Caco-2 (cell line): ENCODE measurements around the gene ARHGAP45. TPM values are rescaled to one million over a fixed set of nuclear protein-coding genes. Genes with fewer than 3 reads are reported as not detected.

Source experiments
- BruUV-seq: library from RNA; stranded (reverse); fragments of 400-500 nt; replicated peaks from 2 replicates; lab custom pipeline; 2021; lab: Mats Ljungman, UMichigan
- CTCF ChIA-PET: fragments of 300-600 bp; sonication (Branson Sonifier 250); formaldehyde crosslinking; loops from one replicate; lab custom pipeline; 2022; ENCODE audit warnings: antibody characterized with exemption; lab: Charles Lee
- POLR2A ChIA-PET: fragments of 300-600 bp; sonication (Branson Sonifier 250); formaldehyde crosslinking; loops from one replicate; lab custom pipeline; 2022; ENCODE audit warnings: antibody characterized with exemption; lab: Charles Lee
- DNase-seq, 2 experiments: peaks; one replicate each; pipeline versions ENCODE4 v3.0.0 to v3.0.0-alpha.2; 2020 to 2022
- H3K27me3 ChIP-seq: replicated peaks from 2 replicates; pipeline ENCODE4 v1.6.0; 2011; ENCODE audit warnings: low read length; ENCODE audit not compliant: control insufficient read depth, insufficient read depth
- H3K36me3 ChIP-seq: 2 replicates; pipeline ENCODE4 v1.5.1; 2011; ENCODE audit warnings: low read length; ENCODE audit not compliant: control insufficient read depth, insufficient read depth
- H3K4me1 ChIP-seq: fragments of 250-450 bp; sonication (Bioruptor Pico); 2 replicates; pipeline ENCODE4 v1.5.1; 2020; ENCODE audit warnings: mild to moderate bottlenecking
- H3K4me3 ChIP-seq: 2 replicates; pipeline ENCODE4 v1.5.1; 2011; ENCODE audit warnings: low read depth, mild to moderate bottlenecking, control low read depth, low read length
- H3K9me3 ChIP-seq: fragments of 250-450 bp; sonication (Bioruptor Pico); 2 replicates; pipeline ENCODE4 v1.5.1; 2020; ENCODE audit warnings: mild to moderate bottlenecking, moderate library complexity
- H3K27ac Mint-ChIP-seq: one replicate; pipeline ENCODE4 v1.8.0; 2022; ENCODE audit warnings: mixed read lengths; ENCODE audit not compliant: unreplicated experiment
- H3K27me3 Mint-ChIP-seq: one replicate; pipeline ENCODE4 v1.8.0; 2022; ENCODE audit warnings: mixed read lengths; ENCODE audit not compliant: insufficient read depth, unreplicated experiment
- H3K36me3 Mint-ChIP-seq: one replicate; pipeline ENCODE4 v1.8.0; 2022; ENCODE audit warnings: mild to moderate bottlenecking, mixed read lengths; ENCODE audit not compliant: insufficient read depth, unreplicated experiment
- H3K4me1 Mint-ChIP-seq: one replicate; pipeline ENCODE4 v1.8.0; 2022; ENCODE audit warnings: low read depth, mixed read lengths; ENCODE audit not compliant: unreplicated experiment
- H3K4me3 Mint-ChIP-seq: one replicate; pipeline ENCODE4 v1.8.0; 2022; ENCODE audit warnings: mild to moderate bottlenecking, moderate library complexity, mixed read lengths; ENCODE audit not compliant: unreplicated experiment
- H3K9me3 Mint-ChIP-seq: one replicate; pipeline ENCODE4 v1.8.0; 2022; ENCODE audit warnings: mixed read lengths; ENCODE audit not compliant: unreplicated experiment
- CTCF ChIP-seq, 2 experiments: fragments of 200-600 bp in 1 of 2; IDR thresholded peaks; 1 replicate in 1 of 2; 2 replicates in 1 of 2; pipeline versions ENCODE4 v1.5.1 to v1.8.0; 2011 to 2022; ENCODE audit warnings: antibody characterized with exemption in 1 of 2, control low read depth in 1 of 2, inconsistent platforms in 1 of 2, low read depth in 1 of 2, low read length in 1 of 2, mild to moderate bottlenecking in 1 of 2, moderate library complexity in 1 of 2; ENCODE audit not compliant: insufficient read depth in 1 of 2, severe bottlenecking in 1 of 2, unreplicated experiment in 1 of 2
- intact Hi-C: fragments of 100-400 bp; cut with micrococcal nuclease; formaldehyde crosslinking; loops from one replicate; pipeline ENCODE4 v1.10.0; 2022; ENCODE audit not compliant: unreplicated experiment
- total RNA-seq: library from RNA; stranded (reverse); gene quantifications from 2 replicates; pipeline ENCODE4 v1.2.3, GENCODE V29; 2022

ARHGAP45 gene
- total RNA-seq, 1 experiment from 2014 or later: 38.6 TPM

GRCh38 chr19:1107661-1108261 lies 40.8 kb downstream of the ARHGAP45 start:
- Histone ChIP-seq H3K27me3 (no peaks in the 10 kb centered on the region), H3K9me3 (no peaks in the 10 kb centered on the region), H3K4me3 (no peak overlapping the region), H3K4me1 (peaks cover 6% of the 10 kb centered on the region), H3K36me3 (peaks cover 1% of the 10 kb centered on the region)
- no peaks in the 10 kb centered on the region for H3K9me3 Mint-ChIP-seq
- peaks cover 64% of the 10 kb centered on the region for H3K36me3 Mint-ChIP-seq
- H3K27ac Mint-ChIP-seq: no peak overlapping the region
- CTCF ChIA-PET: no interaction called here
- no peak for TF ChIP-seq CTCF (IDR thresholded peaks at IDR 0.05; ENCODE audit: insufficient read depth in 1 of 2, low read depth in 1 of 2, low read length in 1 of 2, severe bottlenecking in 1 of 2, unreplicated experiment in 1 of 2)
- POLR2A ChIA-PET: no interaction called here
- no peaks in the 10 kb centered on the region for H3K4me1 Mint-ChIP-seq
- DNase-seq: no peak
- no peaks in the 10 kb centered on the region for H3K27me3 Mint-ChIP-seq
- no peak overlapping the region for H3K4me3 Mint-ChIP-seq
- BruUV-seq: no TSS peak
- intact Hi-C loops: loop anchor here (10.0 kb wide), 1 partner anchor 83 kb away; the partner anchor contains the start of genes CNN2, RNU6-2 and TMEM259

GRCh38 chr19:1108291-1109031 lies 41.5 kb downstream of the ARHGAP45 start:
- Mint-ChIP-seq H3K9me3 (no peaks in the 10 kb centered on the region), H3K27ac (no peak overlapping the region), H3K4me1 (no peaks in the 10 kb centered on the region), H3K4me3 (no peak overlapping the region), H3K27me3 (no peaks in the 10 kb centered on the region), H3K36me3 (peaks cover 67% of the 10 kb centered on the region)
- no TSS peak for BruUV-seq
- H3K4me3 ChIP-seq: no peak overlapping the region
- ChIA-PET POLR2A (no interaction called here), CTCF (no interaction called here)
- intact Hi-C loops: loop anchor here (10.0 kb wide), 1 partner anchor 84 kb away; the partner anchor contains the start of genes CNN2, RNU6-2 and TMEM259
- TF ChIP-seq CTCF (IDR thresholded peaks at IDR 0.05; ENCODE audit: insufficient read depth in 1 of 2, low read depth in 1 of 2, low read length in 1 of 2, severe bottlenecking in 1 of 2, unreplicated experiment in 1 of 2): no peak
- H3K36me3 ChIP-seq: peaks cover 1% of the 10 kb centered on the region
- DNase-seq: no peak
- H3K9me3 ChIP-seq: no peaks in the 10 kb centered on the region
- H3K27me3 ChIP-seq: no peaks in the 10 kb centered on the region
- H3K4me1 ChIP-seq: 0 out of 2 replicates have a peak, but pooled peaks cover under 1% of the 10 kb centered on the region

- H3K27me3 ChIP-seq: no peaks in the 10 kb centered on the region
- H3K4me3 Mint-ChIP-seq: no peak overlapping the region
- no peaks in the 10 kb centered on the region for H3K9me3 Mint-ChIP-seq
- H3K4me1 ChIP-seq: peaks cover 5% of the 10 kb centered on the region; the same call in 1 of the 2 replicates
- H3K9me3 ChIP-seq: no peaks in the 10 kb centered on the region
- intact Hi-C loops: loop anchor here (10.0 kb wide), 1 partner anchor 84 kb away; the partner anchor contains the start of genes CNN2, RNU6-2 and TMEM259
- POLR2A ChIA-PET: no interaction called here
- peaks cover 1% of the 10 kb centered on the region for H3K36me3 ChIP-seq
- H3K4me3 ChIP-seq: no peak overlapping the region
- BruUV-seq: no TSS peak
- no peaks in the 10 kb centered on the region for H3K27me3 Mint-ChIP-seq
- H3K36me3 Mint-ChIP-seq: peaks cover 65% of the 10 kb centered on the region
- H3K27ac Mint-ChIP-seq: no peak overlapping the region
- DNase-seq: no peak
- no peak for TF ChIP-seq CTCF (IDR thresholded peaks at IDR 0.05; ENCODE audit: insufficient read depth in 1 of 2, low read depth in 1 of 2, low read length in 1 of 2, severe bottlenecking in 1 of 2, unreplicated experiment in 1 of 2)
- CTCF ChIA-PET: no interaction called here
- no peaks in the 10 kb centered on the region for H3K4me1 Mint-ChIP-seq
Observed at GRCh38 chr19:1109032-1109551, 42.1 kb downstream of the ARHGAP45 start.
